OCI-LY1 (cell line): ENCODE data around the gene PDZRN4.

ENCODE experiments used
- CTCF ChIP-seq: fragments of 200-600 bp; sonication (generic), shearing (Covaris generic); IDR thresholded peaks from 2 replicates; pipeline ENCODE4 v1.5.1; 2017; ENCODE audit warnings: mild to moderate bottlenecking, antibody characterized with exemption, low read length, moderate library complexity, mixed read lengths
- EZH2 ChIP-seq: fragments of 200-600 bp; sonication (generic), shearing (Covaris generic); IDR thresholded peaks from 2 replicates; pipeline ENCODE4 v1.8.0; 2017; ENCODE audit warnings: borderline replicate concordance, mixed run types, mild to moderate bottlenecking, antibody characterized with exemption, low read length, moderate library complexity, mixed read lengths

GRCh38 chr12:41228066-41228820 lies 40.1 kb downstream of the PDZRN4 start:
- TF ChIP-seq EZH2, result no peak
- no peak for TF ChIP-seq CTCF
